Liver (tissue), 9 donors: Measurements from ENCODE around the gene STEAP3. TPM values are rescaled to one million over a fixed set of nuclear protein-coding genes. Genes with fewer than 3 reads are reported as not detected.

Source experiments
- DNase-seq: peaks from one replicate; pipeline ENCODE4 v3.0.0-alpha.2; 2017; ENCODE audit warnings: low spot score
- H3K27ac ChIP-seq, 2 donors: one replicate each; pipeline ENCODE4 v1.7.0; 2013; ENCODE audit warnings: inconsistent platforms in 2 of 2, low read length in 2 of 2, control low read depth in 1 of 2, low read depth in 1 of 2, mild to moderate bottlenecking in 1 of 2
- H3K27me3 ChIP-seq, 4 donors: one replicate each; pipeline versions ENCODE4 v1.6.1 to v1.7.0; 2013; ENCODE audit warnings: low read length in 3 of 4, inconsistent platforms in 1 of 4, mild to moderate bottlenecking in 1 of 4, moderate library complexity in 1 of 4; ENCODE audit not compliant: control insufficient read depth in 4 of 4, insufficient read depth in 4 of 4
- H3K36me3 ChIP-seq, 4 donors: one replicate each; pipeline versions ENCODE4 v1.6.1 to v1.7.0; 2013; ENCODE audit warnings: low read length in 3 of 4, mild to moderate bottlenecking in 3 of 4, low read depth in 1 of 4, moderate library complexity in 1 of 4; ENCODE audit not compliant: control insufficient read depth in 4 of 4, insufficient read depth in 3 of 4
- H3K4me1 ChIP-seq, 4 donors: one replicate each; pipeline versions ENCODE4 v1.6.1 to v1.7.0; 2013; ENCODE audit warnings: low read length in 3 of 4, mild to moderate bottlenecking in 3 of 4, moderate library complexity in 1 of 4; ENCODE audit not compliant: control insufficient read depth in 4 of 4, insufficient read depth in 4 of 4
- H3K4me3 ChIP-seq, 3 donors: one replicate each; pipeline versions ENCODE4 v1.6.1 to v1.7.0; 2013; ENCODE audit warnings: low read length in 3 of 3, control low read depth in 1 of 3, low read depth in 1 of 3, mild to moderate bottlenecking in 1 of 3
- H3K9ac ChIP-seq, 2 donors: one replicate each; pipeline ENCODE4 v1.7.0; 2013; ENCODE audit warnings: low read length in 2 of 2, mild to moderate bottlenecking in 2 of 2, moderate library complexity in 2 of 2, control low read depth in 1 of 2, low read depth in 1 of 2
- H3K9me3 ChIP-seq, 4 donors: one replicate each; pipeline versions ENCODE4 v1.6.1 to v1.7.0; 2013; ENCODE audit warnings: low read length in 3 of 4; ENCODE audit not compliant: control insufficient read depth in 4 of 4
- EGR1 ChIP-seq, 2 donors: IDR thresholded peaks; 2 replicates each; pipeline ENCODE4 v1.6.1; 2016 to 2018; ENCODE audit warnings: antibody characterized with exemption in 2 of 2, low read depth in 2 of 2
- FOXA1 ChIP-seq: IDR thresholded peaks from 2 replicates; pipeline ENCODE4 v1.6.1; 2016; ENCODE audit warnings: antibody characterized with exemption
- FOXA2 ChIP-seq: IDR thresholded peaks from 2 replicates; pipeline ENCODE4 v1.6.1; 2016; ENCODE audit warnings: antibody characterized with exemption
- GABPA ChIP-seq, 2 donors: IDR thresholded peaks in 1 of 2; conservative IDR thresholded peaks in 1 of 2; 2 replicates each; pipeline ENCODE4 v1.6.1; 2016; ENCODE audit warnings: antibody characterized with exemption in 2 of 2, mild to moderate bottlenecking in 1 of 2, moderate library complexity in 1 of 2
- HNF4A ChIP-seq, 2 donors: conservative IDR thresholded peaks; 2 replicates each; pipeline ENCODE4 v1.6.1; 2016; ENCODE audit warnings: antibody characterized with exemption in 2 of 2, mild to moderate bottlenecking in 2 of 2
- HNF4G ChIP-seq: IDR thresholded peaks from 2 replicates; pipeline ENCODE4 v1.6.1; 2016; ENCODE audit warnings: antibody characterized with exemption
- JUND ChIP-seq, 2 donors: IDR thresholded peaks; 2 replicates each; pipeline ENCODE4 v1.6.1; 2016; ENCODE audit warnings: antibody characterized with exemption in 2 of 2
- NR2F2 ChIP-seq: IDR thresholded peaks from 2 replicates; pipeline ENCODE4 v1.6.1; 2016; ENCODE audit warnings: antibody characterized with exemption
- RAD21 ChIP-seq, 2 donors: IDR thresholded peaks; 2 replicates each; pipeline ENCODE4 v1.6.1; 2016; ENCODE audit warnings: antibody characterized with exemption in 2 of 2, mild to moderate bottlenecking in 2 of 2
- REST ChIP-seq: IDR thresholded peaks from 2 replicates; pipeline ENCODE4 v1.6.1; 2016; ENCODE audit warnings: antibody characterized with exemption, mild to moderate bottlenecking
- RXRA ChIP-seq, 2 donors: IDR thresholded peaks; 2 replicates each; pipeline ENCODE4 v1.6.1; 2017 to 2018; ENCODE audit warnings: antibody characterized with exemption in 2 of 2, mild to moderate bottlenecking in 1 of 2
- YY1 ChIP-seq: IDR thresholded peaks from 2 replicates; pipeline ENCODE4 v1.6.1; 2016; ENCODE audit warnings: antibody characterized with exemption, mild to moderate bottlenecking
- WGBS: extraction: QIAGEN DNeasy Blood & Tissue Kit; methylation state at CpG from one replicate; pipeline ENCODE4 v1.1.7; 2013; 5-methylcytosine and 5-hydroxymethylcytosine counted together
- polyA plus RNA-seq, 2 donors: library from polyadenylated mRNA; stranded (reverse) in 1 of 2; unstranded in 1 of 2; fragments of 200-250 nt in 1 of 2; fragments of >200 nt in 1 of 2; fragmentation: Nextera tagmentation in 1 of 2; extraction: Ambion mirVana in 1 of 2; gene quantifications; one replicate each; pipeline versions ENCODE4 v1.2.1 to v1.2.3, GENCODE V29; 2013 to 2015
- total RNA-seq, 2 donors: library from RNA; depleted of rRNA; stranded (reverse); fragments of >200 nt; gene quantifications; one replicate each; pipeline ENCODE4 v1.2.3, GENCODE V29; 2014
- TF ChIP-seq, protein P1 (sequence below): IDR thresholded peaks from 2 replicates; pipeline ENCODE4 v1.6.1; 2016; ENCODE audit warnings: antibody characterized with exemption
- donor health status: healthy.
- donor health status: healthy.
- donor health status: healthy.
- donor health status: healthy.
- donor health status: healthy.

The STEAP3 gene
- total and polyA plus RNA-seq, 4 donors: 44.4 to 158 (median 113) TPM

DNA sequence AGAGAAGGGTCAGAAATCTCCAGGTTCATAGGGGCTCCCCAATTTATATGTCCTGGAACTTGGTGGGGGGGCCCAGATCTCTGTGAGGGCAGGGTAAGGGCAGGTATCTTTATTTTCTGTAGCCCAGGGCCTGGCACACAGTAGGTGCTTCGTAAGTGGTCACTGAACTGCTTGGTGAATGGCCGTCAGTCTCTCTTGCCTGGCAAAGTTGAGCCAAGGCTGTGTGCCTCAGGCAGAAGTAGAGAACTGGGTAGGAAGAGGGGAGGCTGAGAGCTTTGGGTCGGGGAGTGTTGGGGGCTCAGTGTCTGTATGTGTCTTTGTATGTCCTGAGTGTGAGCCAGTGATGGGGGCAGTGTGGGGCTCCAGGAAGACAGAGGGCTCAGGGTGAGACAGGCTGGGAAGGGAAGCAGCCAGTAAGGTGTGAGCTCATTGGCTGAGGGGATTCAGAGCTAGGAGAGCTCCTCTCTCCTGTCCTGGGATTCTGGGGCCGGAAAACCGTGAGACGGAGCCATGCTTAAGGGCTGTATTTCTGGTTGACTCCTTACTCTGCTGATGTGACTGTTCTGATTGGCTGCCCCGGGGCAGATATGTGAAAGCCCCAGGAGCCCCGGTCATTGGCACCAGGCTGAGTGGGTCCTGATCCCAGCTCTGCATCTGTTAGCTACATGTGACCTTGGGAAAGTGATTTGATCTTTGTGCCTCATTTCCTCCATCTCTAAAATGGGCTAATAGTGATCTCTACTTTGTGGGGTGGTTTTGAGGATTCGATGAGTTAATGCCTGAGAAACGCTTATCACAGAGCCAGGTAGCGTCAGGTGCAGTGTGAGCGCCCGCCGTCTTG, 30.3 kb downstream of the STEAP3 start:
- TF ChIP-seq JUND (IDR thresholded peaks at IDR 0.05) (no peak), RAD21 (IDR thresholded peaks at IDR 0.05) (no peak), RXRA (IDR thresholded peaks at IDR 0.05) (no peak), HNF4A (conservative IDR thresholded peaks at IDR 0.05) (no peak), NR2F2 (no peak), GABPA (IDR thresholded peaks at IDR 0.05 in 1 of 2, conservative IDR thresholded peaks at IDR 0.05 in 1 of 2) (no peak), FOXA2 (no peak), FOXA1 (no peak)
- Histone ChIP-seq H3K4me1 (peaks cover 0 to 22% (median 5%) of the 10 kb centered on the region in 4 donors), H3K27ac (no peak overlapping the region), H3K4me3 (no peak overlapping the region), H3K9me3 (no peaks in the 10 kb centered on the region), H3K9ac (no peak overlapping the region), H3K27me3 (no peaks in the 10 kb centered on the region), H3K36me3 (peaks cover 14 to 65% (median 63%) of the 10 kb centered on the region in 4 donors)
- no peak for DNase-seq
- WGBS: 92% methylated on average over 14 of the region's 14 CpGs

DNA sequence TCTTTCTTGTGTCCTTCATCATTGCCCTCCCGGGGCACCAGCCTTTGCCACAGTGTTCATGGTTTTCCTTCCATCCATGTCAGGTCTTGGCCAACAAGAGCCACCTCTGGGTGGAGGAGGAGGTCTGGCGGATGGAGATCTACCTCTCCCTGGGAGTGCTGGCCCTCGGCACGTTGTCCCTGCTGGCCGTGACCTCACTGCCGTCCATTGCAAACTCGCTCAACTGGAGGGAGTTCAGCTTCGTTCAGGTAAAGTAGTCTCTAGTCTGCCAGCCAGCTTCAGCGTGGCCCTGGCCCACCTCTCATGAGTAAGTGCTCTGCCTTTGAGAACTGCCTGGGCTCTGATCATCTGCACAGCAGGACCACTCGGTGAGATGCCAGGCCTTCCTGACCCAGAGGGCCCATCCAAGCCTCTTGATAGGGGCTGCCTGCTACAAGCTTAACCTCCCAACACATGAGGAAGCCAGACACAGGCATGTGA, 31.0 kb downstream of the STEAP3 start:
- TF ChIP-seq EGR1 (IDR thresholded peaks at IDR 0.05; ENCODE audit: low read depth in 2 of 2) (no peak), RAD21 (IDR thresholded peaks at IDR 0.05) (no peak)
- H3K4me1 ChIP-seq: peaks cover 0 to 20% (median 5%) of the 10 kb centered on the region in 4 donors
- no peak for DNase-seq
- no peak overlapping the region for H3K27ac ChIP-seq
- H3K9me3 ChIP-seq: no peaks in the 10 kb centered on the region
- WGBS: 95% methylated on average over 10 of the region's 10 CpGs
- H3K4me3 ChIP-seq: no peak overlapping the region
- no peaks in the 10 kb centered on the region for H3K27me3 ChIP-seq
- H3K9ac ChIP-seq: no peak overlapping the region
- peaks cover 14 to 67% (median 62%) of the 10 kb centered on the region in 4 donors for H3K36me3 ChIP-seq

DNA sequence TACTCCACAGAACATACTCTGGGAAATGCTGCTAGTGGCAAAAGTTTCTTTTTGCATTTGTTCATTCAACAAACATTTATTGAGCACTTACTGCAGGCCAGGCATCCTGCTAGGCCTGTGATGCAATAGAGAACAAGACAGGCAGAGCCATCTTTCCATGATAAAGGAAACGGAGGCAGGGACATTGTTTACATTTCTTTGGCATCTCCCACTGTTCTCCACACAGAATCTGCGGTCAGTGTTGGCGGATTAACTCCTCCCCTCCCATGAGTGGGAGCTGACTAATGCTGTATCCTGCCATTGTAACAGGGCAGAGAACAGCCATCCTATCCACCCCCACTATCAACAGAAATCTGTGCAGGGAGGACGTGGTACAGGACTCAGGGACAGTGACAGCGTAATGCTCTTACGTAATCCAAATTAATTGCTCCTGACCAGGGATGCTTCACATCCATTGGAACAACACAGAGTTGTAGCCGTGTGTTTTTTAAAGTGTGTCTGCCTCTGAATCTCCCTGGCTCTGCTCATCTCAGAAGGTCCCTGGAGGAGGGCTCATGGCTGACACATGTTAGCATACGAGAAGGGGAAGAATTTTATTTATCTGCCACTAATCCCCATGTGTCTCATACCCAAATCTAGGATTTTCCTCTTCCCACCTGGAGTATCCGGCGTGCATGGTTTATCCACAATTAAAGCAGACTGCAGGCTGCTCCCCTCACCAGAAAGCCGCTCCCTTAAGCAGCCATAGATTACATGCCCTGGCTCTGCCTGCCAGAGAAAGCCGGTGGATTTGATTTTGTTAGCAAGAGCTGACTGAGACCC, 32.3 kb downstream of the STEAP3 start:
- no peak overlapping the region for H3K27ac ChIP-seq
- TF ChIP-seq JUND (IDR thresholded peaks at IDR 0.05) (no peak), HNF4A (conservative IDR thresholded peaks at IDR 0.05) (peak in 1 of 2 donors; percentile 57), RXRA (IDR thresholded peaks at IDR 0.05) (peak in 1 of 2 donors; percentile 64), RAD21 (IDR thresholded peaks at IDR 0.05) (no peak), REST (no peak), EGR1 (IDR thresholded peaks at IDR 0.05; ENCODE audit: low read depth in 2 of 2) (peak in 1 of 2 donors; percentile 49), FOXA1 (peak; percentile 48), FOXA2 (peak; percentile 64), HNF4G (no peak), YY1 (peak; percentile 52)
- TF ChIP-seq, protein P1, sequence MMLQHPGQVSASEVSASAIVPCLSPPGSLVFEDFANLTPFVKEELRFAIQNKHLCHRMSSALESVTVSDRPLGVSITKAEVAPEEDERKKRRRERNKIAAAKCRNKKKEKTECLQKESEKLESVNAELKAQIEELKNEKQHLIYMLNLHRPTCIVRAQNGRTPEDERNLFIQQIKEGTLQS: no peak
- WGBS: 68% methylated on average over 12 of the region's 12 CpGs
- DNase-seq: no peak
- H3K9ac ChIP-seq: no peak overlapping the region
- H3K9me3 ChIP-seq: no peaks in the 10 kb centered on the region
- peaks cover 0 to 8% (median 1%) of the 10 kb centered on the region in 4 donors for H3K4me1 ChIP-seq
- no peaks in the 10 kb centered on the region for H3K27me3 ChIP-seq
- no peak overlapping the region for H3K4me3 ChIP-seq
- H3K36me3 ChIP-seq: peaks cover 14 to 65% (median 55%) of the 10 kb centered on the region in 4 donors
